Neural progenitor cell (in vitro differentiated cells): Measurements from ENCODE around the gene TMEM63C. TPM values are rescaled to one million over a fixed set of nuclear protein-coding genes. Genes with fewer than 3 reads are reported as not detected.

ENCODE experiments used
- DNase-seq: peaks from one replicate; pipeline ENCODE4 v3.0.0-alpha.2; 2016; ENCODE audit warnings: low spot score
- H2AFZ ChIP-seq: fragments of 200-600 bp; sonication (generic); replicated peaks from 2 replicates; pipeline ENCODE4 v1.6.1; 2016; ENCODE audit warnings: antibody characterized with exemption
- H3F3A ChIP-seq: fragments of 200-600 bp; sonication (generic); 2 replicates; pipeline ENCODE4 v1.6.1; 2016; ENCODE audit warnings: antibody characterized with exemption, low read depth
- H3K27ac ChIP-seq: fragments of 200-600 bp; sonication (generic); 2 replicates; pipeline ENCODE4 v1.5.1; 2016; ENCODE audit warnings: mild to moderate bottlenecking
- H3K27me3 ChIP-seq: fragments of 200-600 bp; sonication (generic); 2 replicates; pipeline ENCODE4 v1.6.1; 2016; ENCODE audit warnings: mild to moderate bottlenecking, moderate library complexity
- H3K36me3 ChIP-seq: fragments of 200-600 bp; sonication (generic); 2 replicates; pipeline ENCODE4 v1.5.1; 2016
- H3K4me1 ChIP-seq: fragments of 200-600 bp; sonication (generic); 2 replicates; pipeline ENCODE4 v1.6.1; 2016; ENCODE audit warnings: mixed run types
- H3K4me2 ChIP-seq: fragments of 200-600 bp; sonication (generic); 2 replicates; pipeline ENCODE4 v1.6.1; 2016
- H3K4me3 ChIP-seq: fragments of 200-600 bp; sonication (generic); 2 replicates; pipeline ENCODE4 v1.5.1; 2016
- H3K79me2 ChIP-seq: fragments of 200-600 bp; sonication (generic); 2 replicates; pipeline ENCODE4 v1.6.1; 2016; ENCODE audit warnings: low read depth
- H3K9ac ChIP-seq: fragments of 200-600 bp; sonication (generic); 2 replicates; pipeline ENCODE4 v1.6.1; 2016
- H3K9me3 ChIP-seq: fragments of 200-600 bp; sonication (generic); 2 replicates; pipeline ENCODE4 v1.5.1; 2016; ENCODE audit warnings: low read depth
- H4K20me1 ChIP-seq: fragments of 200-600 bp; sonication (generic); 2 replicates; pipeline ENCODE4 v1.6.1; 2016; ENCODE audit warnings: low read depth
- H3K27ac Mint-ChIP-seq: 3 replicates; pipeline ENCODE4 v1.8.0; 2021; ENCODE audit warnings: mixed read lengths
- H3K27me3 Mint-ChIP-seq: 2 replicates; pipeline ENCODE4 v1.8.0; 2022; ENCODE audit warnings: low read depth, mild to moderate bottlenecking, inconsistent platforms, moderate library complexity, mixed read lengths; ENCODE audit not compliant: insufficient read depth
- H3K36me3 Mint-ChIP-seq: 3 replicates; pipeline ENCODE4 v1.8.0; 2021; ENCODE audit warnings: mixed read lengths
- H3K4me1 Mint-ChIP-seq: 3 replicates; pipeline ENCODE4 v1.8.0; 2021; ENCODE audit warnings: mixed read lengths
- H3K4me3 Mint-ChIP-seq: 3 replicates; pipeline ENCODE4 v1.8.0; 2021; ENCODE audit warnings: mild to moderate bottlenecking, moderate library complexity, mixed read lengths
- H3K9me3 Mint-ChIP-seq: 3 replicates; pipeline ENCODE4 v1.8.0; 2020; ENCODE audit warnings: mixed read lengths
- CTCF ChIP-seq: fragments of 200-600 bp; sonication (generic); IDR thresholded peaks from 2 replicates; pipeline ENCODE4 v1.5.1; 2017; ENCODE audit warnings: antibody characterized with exemption, mild to moderate bottlenecking
- EZH2 ChIP-seq: fragments of 200-600 bp; sonication (generic); IDR thresholded peaks from 2 replicates; pipeline ENCODE4 v1.6.1; 2017; ENCODE audit warnings: antibody characterized with exemption, mild to moderate bottlenecking, moderate library complexity
- EZH2phosphoT487 ChIP-seq: fragments of 200-600 bp; sonication (generic); IDR thresholded peaks from 2 replicates; pipeline ENCODE4 v1.6.1; 2017; ENCODE audit warnings: antibody characterized with exemption
- total RNA-seq: library from RNA; depleted of rRNA; stranded (reverse); fragments of >200 nt; gene quantifications from 2 replicates; pipeline ENCODE4 v1.2.3, GENCODE V29; 2015; ENCODE audit warnings: low replicate concordance

Gene TMEM63C
- total RNA-seq, 1 donor from 2014 or later = 1.5 TPM

GRCh38 chr14:77265187-77265515 lies 83.6 kb downstream of the TMEM63C start:
- peaks cover 32% of the 10 kb centered on the region for H3K27me3 Mint-ChIP-seq

DNA sequence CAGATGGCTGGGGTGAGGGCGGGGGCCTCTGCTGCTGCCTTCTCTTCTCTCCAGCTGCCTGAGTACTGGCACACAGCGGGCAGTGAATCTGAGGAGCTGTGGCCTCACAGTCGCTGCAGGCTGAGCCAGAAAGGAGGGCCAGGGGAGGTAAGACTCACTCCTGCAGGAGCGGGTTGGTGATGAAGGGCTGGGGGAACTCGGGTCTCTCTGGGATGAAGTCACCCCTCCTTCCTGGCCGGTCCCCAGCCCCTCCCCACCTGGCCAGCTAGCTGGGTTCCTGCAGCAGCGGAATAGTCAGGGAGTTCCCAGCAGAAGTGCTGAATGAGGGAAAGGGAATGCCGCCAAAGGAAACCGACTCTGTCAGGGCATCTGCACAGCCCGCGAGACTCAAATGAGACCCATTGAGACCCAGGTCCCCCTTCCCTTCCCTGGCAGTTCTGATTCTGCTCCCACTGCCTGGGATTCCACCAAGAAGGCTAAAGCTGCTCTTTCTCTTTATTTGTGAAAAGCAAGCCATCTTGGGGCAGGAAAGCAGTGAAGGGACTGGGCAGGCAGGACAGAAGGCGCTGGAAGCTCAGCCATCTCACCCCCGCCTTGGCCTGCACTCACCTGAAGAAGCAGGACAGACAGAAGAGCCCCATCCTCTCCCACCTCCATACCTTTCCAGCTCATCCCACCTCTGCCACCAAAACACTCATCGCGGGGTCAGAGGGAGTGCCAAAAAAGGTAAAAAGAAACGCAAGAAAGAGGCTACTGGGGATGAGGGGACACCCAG lies 84.2 kb downstream of the TMEM63C start:
- TF ChIP-seq EZH2 (no peak), EZH2phosphoT487 (no peak), CTCF (no peak)
- Histone ChIP-seq H3K27me3 (peaks cover 37% of the 10 kb centered on the region), H3K79me2 (no peaks in the 10 kb centered on the region), H4K20me1 (no peaks in the 10 kb centered on the region), H3K9ac (no peak overlapping the region), H2AFZ (no peak overlapping the region), H3K9me3 (no peaks in the 10 kb centered on the region), H3K27ac (no peak overlapping the region), H3K36me3 (no peaks in the 10 kb centered on the region), H3K4me2 (no peak overlapping the region), H3K4me1 (peaks cover 9% of the 10 kb centered on the region), H3F3A (peaks cover 6% of the 10 kb centered on the region), H3K4me3 (no peak overlapping the region)
- Mint-ChIP-seq H3K36me3 (peaks cover 2% of the 10 kb centered on the region), H3K9me3 (peaks cover 2% of the 10 kb centered on the region), H3K4me1 (peaks cover 3% of the 10 kb centered on the region), H3K27me3 (peaks cover 34% of the 10 kb centered on the region), H3K27ac (no peak overlapping the region), H3K4me3 (no peak overlapping the region)
- no peak for DNase-seq

More at GRCh38 chr14:77265187-77265515, 83.6 kb downstream of the TMEM63C start:
- Histone ChIP-seq H4K20me1 (no peaks in the 10 kb centered on the region), H3K79me2 (no peaks in the 10 kb centered on the region), H3K4me1 (peaks cover 3% of the 10 kb centered on the region), H3K4me3 (no peak overlapping the region), H3K4me2 (no peak overlapping the region), H2AFZ (no peak overlapping the region), H3K9me3 (no peaks in the 10 kb centered on the region), H3K27me3 (peaks cover 31% of the 10 kb centered on the region), H3K27ac (no peak overlapping the region), H3K36me3 (no peaks in the 10 kb centered on the region), H3F3A (peaks cover 6% of the 10 kb centered on the region), H3K9ac (no peak overlapping the region)
- Mint-ChIP-seq H3K27ac (peak overlapping the region; percentile 8), H3K9me3 (peaks cover 2% of the 10 kb centered on the region), H3K4me3 (no peak overlapping the region), H3K4me1 (peaks cover 3% of the 10 kb centered on the region), H3K36me3 (peaks cover 2% of the 10 kb centered on the region)
- TF ChIP-seq CTCF = no peak
- no peak for TF ChIP-seq EZH2
- no peak for TF ChIP-seq EZH2phosphoT487
- DNase-seq = no peak

DNA sequence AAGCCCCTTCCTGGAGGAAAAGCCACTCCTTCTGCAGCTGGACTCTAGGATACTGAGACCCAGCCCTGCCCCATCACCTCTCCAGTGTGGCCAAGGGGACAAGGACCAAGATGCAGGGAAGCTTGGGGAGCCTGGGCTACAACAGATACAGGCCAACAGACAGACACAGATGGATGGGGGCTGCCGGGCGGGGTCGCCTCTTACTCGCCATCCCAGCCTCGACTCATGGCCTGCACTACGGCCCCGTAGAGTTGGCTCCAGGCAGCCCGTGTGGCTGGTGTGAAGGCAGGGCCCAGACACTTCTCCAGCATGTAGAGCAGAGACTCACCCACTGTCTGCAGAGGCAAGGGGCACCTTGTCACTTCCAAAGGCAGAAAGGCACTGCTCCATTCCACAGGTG lies 84.7 kb downstream of the TMEM63C start:
- no peak for DNase-seq
- H3K9ac ChIP-seq = no peak overlapping the region
- H4K20me1 ChIP-seq = no peaks in the 10 kb centered on the region
- peaks cover 2% of the 10 kb centered on the region for H3K9me3 Mint-ChIP-seq
- H3K9me3 ChIP-seq = no peaks in the 10 kb centered on the region
- H3K4me3 Mint-ChIP-seq = no peak overlapping the region
- no peak overlapping the region for H3K27ac ChIP-seq
- peaks cover 2% of the 10 kb centered on the region for H3K36me3 Mint-ChIP-seq
- H3F3A ChIP-seq = peaks cover 6% of the 10 kb centered on the region
- H3K27me3 Mint-ChIP-seq = peaks cover 32% of the 10 kb centered on the region
- H3K4me2 ChIP-seq = no peak overlapping the region
- peaks cover 43% of the 10 kb centered on the region for H3K27me3 ChIP-seq
- H3K4me3 ChIP-seq = no peak overlapping the region
- H3K36me3 ChIP-seq = no peaks in the 10 kb centered on the region
- TF ChIP-seq CTCF (no peak), EZH2 (no peak), EZH2phosphoT487 (no peak)
- H2AFZ ChIP-seq = no peak overlapping the region
- peaks cover 9% of the 10 kb centered on the region for H3K4me1 ChIP-seq
- no peak overlapping the region for H3K27ac Mint-ChIP-seq
- H3K4me1 Mint-ChIP-seq = peaks cover 3% of the 10 kb centered on the region
- H3K79me2 ChIP-seq = no peaks in the 10 kb centered on the region
